ENCODE measurements around the gene PKHD1. TPM values are rescaled to one million over a fixed set of nuclear protein-coding genes. Genes with fewer than 3 reads are reported as not detected.

PKHD1 gene
- total RNA-seq, 1 experiment from 2014 or later = 0.09 TPM

DNA sequence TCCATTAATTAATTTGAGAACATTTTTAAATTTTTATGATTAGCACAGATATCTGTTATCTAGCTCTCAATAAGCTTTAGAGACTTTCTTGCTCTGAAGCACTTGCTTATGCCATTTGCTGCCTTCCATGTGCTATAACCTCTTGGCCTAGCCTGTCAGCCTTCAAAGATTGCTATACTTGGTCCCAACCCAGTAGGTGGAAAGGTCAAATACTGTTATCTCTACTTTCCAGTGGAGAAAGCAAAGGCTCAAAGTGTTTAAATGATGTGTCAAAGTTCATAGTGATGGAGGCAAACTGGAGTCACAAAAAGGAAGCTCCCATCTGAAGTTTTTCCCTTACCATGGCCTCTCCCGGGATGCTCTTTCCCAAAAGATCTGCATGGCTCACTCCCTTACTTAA lies 125.1 kb downstream of the PKHD1 start:
- Histone ChIP-seq H4K91ac (ENCODE audit: insufficient read length, low read depth, low read length) (no peak overlapping the region), H2AFZ (ENCODE audit: low read length) (no peak overlapping the region), H2BK12ac (ENCODE audit: insufficient read length, low read depth, low read length) (no peak overlapping the region), H3K14ac (ENCODE audit: insufficient read depth, low read length) (no peak overlapping the region), H4K8ac (replicated peaks; ENCODE audit: insufficient read length, low read depth, low read length) (no peak overlapping the region), H3K23ac (ENCODE audit: insufficient read length, low read depth, low read length) (no peak overlapping the region), H2BK120ac (ENCODE audit: low read depth, low read length, poor library complexity, severe bottlenecking) (no peak overlapping the region), H3K9ac (ENCODE audit: extremely low read depth, insufficient read length, low read length) (no peak overlapping the region), H3T11ph (ENCODE audit: low read length) (no peak overlapping the region), H3K79me1 (ENCODE audit: insufficient read depth, low read depth, low read length, poor library complexity, severe bottlenecking) (no peaks in the 10 kb centered on the region), H4K20me1 (ENCODE audit: control insufficient read depth, insufficient read depth, insufficient read length) (no peaks in the 10 kb centered on the region), H4K5ac (ENCODE audit: insufficient read length, low read depth, low read length) (no peak overlapping the region), H2BK5ac (ENCODE audit: insufficient read length, low read length) (no peak overlapping the region), H3K4me2 (ENCODE audit: insufficient read depth, insufficient read length, low read length) (no peak overlapping the region), H3K4me1 (ENCODE audit: insufficient read depth, low read length) (no peaks in the 10 kb centered on the region), H3K18ac (ENCODE audit: insufficient read length, low read depth, low read length) (no peak overlapping the region), H3K27ac (ENCODE audit: insufficient read length, low read depth, low read length) (no peak overlapping the region), H2BK20ac (ENCODE audit: low read depth, low read length, poor library complexity, severe bottlenecking) (no peak overlapping the region), H3K79me2 (ENCODE audit: insufficient read depth, low read length) (no peaks in the 10 kb centered on the region), H2BK15ac (ENCODE audit: low read depth, low read length) (no peak overlapping the region), H2AK5ac (ENCODE audit: insufficient read length, low read length) (no peak overlapping the region), H3K9me3 (ENCODE audit: control insufficient read depth, low read depth, low read length) (no peaks in the 10 kb centered on the region), H3K23me2 (ENCODE audit: insufficient read length, low read depth, low read length, poor library complexity, severe bottlenecking) (no peaks in the 10 kb centered on the region), H3K27me3 (ENCODE audit: insufficient read depth, low read length) (no peaks in the 10 kb centered on the region), H3K4ac (ENCODE audit: low read depth, low read length) (no peak overlapping the region), H3K56ac (ENCODE audit: insufficient read length, low read depth, low read length) (no peak overlapping the region)
- Mint-ChIP-seq H3K27me3 (ENCODE audit: low read depth) (no peaks in the 10 kb centered on the region), H3K9me3 (peaks cover 0 to 3% of the 10 kb centered on the region in 2 experiments; a peak in 1 of 5 replicates), H3K4me1 (no peaks in the 10 kb centered on the region; a peak in 1 of 4 replicates), H3K27ac (no peak overlapping the region), H3K4me3 (no peak overlapping the region), H3K36me3 (ENCODE audit: insufficient read depth in 1 of 3, low read depth in 3 of 3) (no peaks in the 10 kb centered on the region; a peak in 1 of 7 replicates)
- TF ChIP-seq, protein P1, sequence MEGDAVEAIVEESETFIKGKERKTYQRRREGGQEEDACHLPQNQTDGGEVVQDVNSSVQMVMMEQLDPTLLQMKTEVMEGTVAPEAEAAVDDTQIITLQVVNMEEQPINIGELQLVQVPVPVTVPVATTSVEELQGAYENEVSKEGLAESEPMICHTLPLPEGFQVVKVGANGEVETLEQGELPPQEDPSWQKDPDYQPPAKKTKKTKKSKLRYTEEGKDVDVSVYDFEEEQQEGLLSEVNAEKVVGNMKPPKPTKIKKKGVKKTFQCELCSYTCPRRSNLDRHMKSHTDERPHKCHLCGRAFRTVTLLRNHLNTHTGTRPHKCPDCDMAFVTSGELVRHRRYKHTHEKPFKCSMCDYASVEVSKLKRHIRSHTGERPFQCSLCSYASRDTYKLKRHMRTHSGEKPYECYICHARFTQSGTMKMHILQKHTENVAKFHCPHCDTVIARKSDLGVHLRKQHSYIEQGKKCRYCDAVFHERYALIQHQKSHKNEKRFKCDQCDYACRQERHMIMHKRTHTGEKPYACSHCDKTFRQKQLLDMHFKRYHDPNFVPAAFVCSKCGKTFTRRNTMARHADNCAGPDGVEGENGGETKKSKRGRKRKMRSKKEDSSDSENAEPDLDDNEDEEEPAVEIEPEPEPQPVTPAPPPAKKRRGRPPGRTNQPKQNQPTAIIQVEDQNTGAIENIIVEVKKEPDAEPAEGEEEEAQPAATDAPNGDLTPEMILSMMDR (conservative IDR thresholded peaks at IDR 0.05) = no peak
- WGBS (ENCODE audit: extremely low coverage, insufficient read length, low lambda C conversion rate) = no CpG with 5 or more reads among the region's 1 CpG
- DNase-seq = no peak
